VCaP (cell line): Measurements from ENCODE around the gene MED12L.

Experiments
- H3K27ac ChIP-seq: fragments of 450-650 bp; 2 replicates; pipeline ENCODE4 v1.5.1; 2017
- TF ChIP-seq, protein P1 (sequence below): fragments of 450-650 bp; conservative IDR thresholded peaks from 2 replicates; pipeline ENCODE4 v1.5.1; 2017; ENCODE audit warnings: mild to moderate bottlenecking, moderate library complexity

MED12L gene

DNA sequence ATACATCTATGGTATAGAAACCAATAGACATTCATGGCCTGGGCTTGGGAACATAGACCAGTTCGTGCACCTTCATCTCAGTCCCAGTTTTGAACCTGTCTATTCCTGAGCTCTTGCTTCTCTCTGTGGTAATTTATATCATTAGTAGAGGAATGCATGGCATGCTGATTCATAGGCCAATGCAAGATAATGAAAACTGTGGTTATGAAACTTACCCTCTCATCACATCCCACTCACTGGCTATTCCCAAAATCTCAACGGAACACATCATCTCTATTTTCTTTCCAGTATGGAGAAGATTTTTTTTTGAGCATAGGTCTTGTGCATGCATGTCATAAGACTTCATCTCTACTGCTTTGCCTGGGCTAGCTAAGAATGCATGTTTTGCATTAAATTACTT lies 317.8 kb downstream of the MED12L start:
- no peak overlapping the region for H3K27ac ChIP-seq
- TF ChIP-seq, protein P1, sequence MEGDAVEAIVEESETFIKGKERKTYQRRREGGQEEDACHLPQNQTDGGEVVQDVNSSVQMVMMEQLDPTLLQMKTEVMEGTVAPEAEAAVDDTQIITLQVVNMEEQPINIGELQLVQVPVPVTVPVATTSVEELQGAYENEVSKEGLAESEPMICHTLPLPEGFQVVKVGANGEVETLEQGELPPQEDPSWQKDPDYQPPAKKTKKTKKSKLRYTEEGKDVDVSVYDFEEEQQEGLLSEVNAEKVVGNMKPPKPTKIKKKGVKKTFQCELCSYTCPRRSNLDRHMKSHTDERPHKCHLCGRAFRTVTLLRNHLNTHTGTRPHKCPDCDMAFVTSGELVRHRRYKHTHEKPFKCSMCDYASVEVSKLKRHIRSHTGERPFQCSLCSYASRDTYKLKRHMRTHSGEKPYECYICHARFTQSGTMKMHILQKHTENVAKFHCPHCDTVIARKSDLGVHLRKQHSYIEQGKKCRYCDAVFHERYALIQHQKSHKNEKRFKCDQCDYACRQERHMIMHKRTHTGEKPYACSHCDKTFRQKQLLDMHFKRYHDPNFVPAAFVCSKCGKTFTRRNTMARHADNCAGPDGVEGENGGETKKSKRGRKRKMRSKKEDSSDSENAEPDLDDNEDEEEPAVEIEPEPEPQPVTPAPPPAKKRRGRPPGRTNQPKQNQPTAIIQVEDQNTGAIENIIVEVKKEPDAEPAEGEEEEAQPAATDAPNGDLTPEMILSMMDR = no peak

DNA sequence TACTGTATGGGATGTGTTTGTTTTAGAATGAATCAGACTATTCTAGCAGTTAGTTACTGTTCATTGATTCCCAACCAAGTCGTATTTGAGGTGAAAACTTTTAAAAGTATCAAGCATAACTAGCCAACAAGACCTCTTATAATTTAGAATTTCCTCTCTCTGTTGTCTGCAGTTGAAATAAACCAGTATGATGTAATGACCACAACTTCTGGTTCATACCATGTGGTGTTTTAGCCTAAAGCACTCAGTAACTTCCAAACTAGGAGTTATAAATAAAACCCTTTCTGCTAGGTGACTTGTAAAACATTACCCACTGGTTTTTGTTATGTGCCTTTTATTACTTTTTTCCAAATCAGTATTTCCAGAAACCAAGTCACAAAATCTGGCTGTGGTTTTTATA lies 318.9 kb downstream of the MED12L start:
- no peak overlapping the region for H3K27ac ChIP-seq
- TF ChIP-seq, protein P1 = no peak

DNA sequence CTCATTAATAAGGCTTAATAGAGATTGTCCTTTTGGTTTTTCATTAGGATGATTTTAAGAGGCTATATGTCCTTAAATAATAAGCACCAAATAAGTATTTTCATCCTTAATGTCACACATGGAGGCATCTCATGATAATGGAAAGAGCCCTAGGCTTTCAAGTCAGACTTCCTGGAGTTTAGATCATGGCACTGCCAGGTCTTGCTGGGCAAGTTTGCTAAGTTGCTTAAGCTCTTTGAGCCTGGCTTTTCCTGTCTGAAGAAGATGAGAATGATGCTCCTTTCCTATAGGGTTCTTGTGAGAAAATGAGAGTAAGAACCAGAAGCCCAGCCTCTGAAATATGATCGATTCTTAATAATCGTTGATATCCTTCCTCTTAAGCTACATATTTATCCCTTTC lies 322.5 kb downstream of the MED12L start:
- no peak overlapping the region for H3K27ac ChIP-seq
- TF ChIP-seq, protein P1 = no peak

DNA sequence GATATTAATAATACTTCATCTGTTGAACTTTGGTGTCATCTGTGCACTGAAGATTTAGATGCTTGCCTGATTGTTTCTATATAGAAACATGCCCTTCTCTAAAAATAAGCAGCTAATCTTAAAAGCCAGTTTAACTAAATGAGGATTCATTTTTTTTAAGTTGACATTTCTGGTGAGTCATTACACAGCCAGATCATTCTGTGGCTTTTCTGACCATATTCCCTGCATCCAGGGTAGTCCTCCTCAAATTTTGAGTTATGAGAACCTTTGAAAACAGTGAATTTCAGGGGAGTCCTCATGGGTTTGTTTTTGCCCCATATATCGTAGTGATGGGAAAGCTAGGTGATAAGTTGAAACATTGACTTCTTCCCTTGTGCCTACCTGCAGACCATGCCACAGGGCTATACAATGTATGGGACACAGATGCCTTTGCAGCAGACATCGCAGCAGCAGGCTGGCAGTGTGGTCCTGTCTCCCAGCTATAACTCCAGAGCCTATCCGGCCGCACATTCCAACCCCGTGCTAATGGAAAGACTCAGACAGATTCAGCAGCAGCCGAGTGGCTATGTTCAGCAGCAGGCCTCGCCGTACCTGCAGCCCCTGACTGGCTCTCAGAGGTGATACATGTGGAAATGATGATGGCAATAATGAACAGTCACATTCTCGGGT lies 325.6 kb downstream of the MED12L start:
- TF ChIP-seq, protein P1 = no peak
- no peak overlapping the region for H3K27ac ChIP-seq

DNA sequence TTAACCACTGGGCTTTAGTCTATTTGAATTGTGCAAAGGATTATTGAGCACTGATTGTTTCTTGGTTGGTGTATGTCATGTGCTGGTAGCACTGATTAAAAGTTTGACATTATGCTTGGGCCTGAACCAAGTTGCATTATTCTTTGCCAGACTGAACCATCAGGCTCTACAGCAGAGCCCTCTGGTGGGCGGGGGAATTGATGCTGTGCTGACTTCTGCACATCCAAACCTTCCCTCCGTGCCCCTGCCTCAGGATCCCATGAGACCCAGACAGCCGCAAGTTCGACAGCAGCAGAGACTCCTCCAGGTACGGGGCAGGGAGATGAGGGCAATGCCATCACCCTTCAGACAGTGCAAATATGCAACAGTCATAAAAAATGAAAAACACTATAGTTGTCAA lies 327.5 kb downstream of the MED12L start:
- no peak overlapping the region for H3K27ac ChIP-seq
- TF ChIP-seq, protein P1 = no peak

DNA sequence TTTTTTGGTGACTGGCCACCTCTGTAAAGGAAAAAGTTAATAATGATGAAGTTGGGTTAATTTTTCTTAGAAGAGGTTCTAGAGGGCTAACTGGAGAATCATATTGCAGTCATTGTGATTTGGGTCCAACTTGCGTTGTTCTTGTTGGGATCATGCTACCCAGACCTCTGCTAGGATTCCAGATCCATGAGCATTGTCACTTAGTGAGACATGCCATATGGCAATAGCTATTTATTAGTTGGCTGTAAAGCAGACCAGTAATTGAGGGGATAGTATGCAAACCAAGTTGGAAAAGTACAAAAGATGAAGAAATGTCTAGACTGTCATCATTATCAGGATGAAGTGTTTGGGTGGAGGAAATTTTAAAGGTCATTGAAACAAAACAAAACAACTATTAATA lies 329.8 kb downstream of the MED12L start:
- H3K27ac ChIP-seq = no peak overlapping the region
- TF ChIP-seq, protein P1 = no peak

DNA sequence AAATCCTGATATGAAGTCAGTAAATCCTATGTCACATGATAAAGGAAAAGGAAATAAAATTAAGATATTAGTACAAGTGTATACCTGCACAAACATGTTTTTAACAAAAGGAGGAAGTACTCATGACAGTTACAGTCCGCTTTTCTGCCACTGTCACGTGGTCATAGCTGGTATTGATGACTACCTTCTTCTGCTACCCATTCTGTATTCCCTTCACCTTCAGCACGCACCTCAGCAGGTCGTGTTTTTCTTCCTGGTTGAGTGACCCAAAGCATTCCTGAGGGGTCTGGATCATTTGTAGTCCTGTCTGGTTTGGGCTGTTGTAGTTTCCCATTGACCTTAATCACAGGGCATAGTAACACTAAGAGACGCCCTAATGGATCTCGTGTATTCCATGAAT lies 334.3 kb downstream of the MED12L start:
- H3K27ac ChIP-seq = no peak overlapping the region
- TF ChIP-seq, protein P1 = no peak
